Measurements from ENCODE around the gene RCBTB2.

The RCBTB2 gene

DNA sequence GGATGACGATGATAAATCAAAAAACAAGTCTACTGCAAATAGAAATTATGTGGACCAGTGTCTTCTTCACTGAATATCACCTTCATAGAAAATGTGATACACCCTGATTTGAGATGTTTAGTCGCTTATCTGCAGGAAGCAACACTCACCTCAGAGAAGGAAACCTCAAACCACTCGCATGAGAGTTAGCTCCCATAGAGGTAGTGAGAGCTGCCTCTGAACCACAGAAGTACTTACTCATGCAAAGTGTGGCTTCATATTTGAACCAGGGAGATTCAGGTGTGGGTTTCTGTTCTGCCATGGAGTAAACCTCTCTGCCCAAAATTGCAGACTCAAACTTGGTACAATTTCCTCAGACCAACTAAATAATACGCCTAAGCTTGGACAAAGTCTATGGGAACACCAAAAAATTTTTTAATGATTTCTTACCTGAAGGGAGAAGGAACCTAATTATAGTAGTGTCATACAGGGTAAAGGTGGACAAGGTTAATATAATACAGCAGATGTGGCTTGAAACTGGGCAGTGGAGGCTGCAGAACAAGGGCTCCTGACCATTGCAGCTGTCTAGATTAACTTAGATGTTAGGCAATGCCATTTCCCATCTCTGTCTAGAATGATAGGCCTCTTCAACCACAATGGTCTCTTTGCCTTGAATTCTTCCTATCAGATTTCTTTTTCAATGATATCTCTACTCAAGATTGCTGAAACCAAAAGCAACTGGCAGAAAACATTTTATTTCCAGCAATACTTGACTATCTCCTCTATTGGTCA, 29.6 kb upstream of the RCBTB2 start:
- Histone ChIP-seq H3K36me3 (ENCODE audit: insufficient read depth, low read length) (no peaks in the 10 kb centered on the region), H3K4me3 (ENCODE audit: low read depth, low read length) (no peak overlapping the region), H3K27ac (ENCODE audit: low read depth, low read length) (no peak overlapping the region), H3K4me1 (ENCODE audit: control insufficient read depth, insufficient read depth, low read length, unreplicated experiment) (peaks cover 17% of the 10 kb centered on the region), H3K27me3 (ENCODE audit: insufficient read depth, low read length) (no peaks in the 10 kb centered on the region), H3K79me2 (ENCODE audit: control insufficient read depth, insufficient read depth, low read length, unreplicated experiment) (no peaks in the 10 kb centered on the region), H2AFZ (ENCODE audit: low read length, unreplicated experiment) (no peak overlapping the region)

DNA sequence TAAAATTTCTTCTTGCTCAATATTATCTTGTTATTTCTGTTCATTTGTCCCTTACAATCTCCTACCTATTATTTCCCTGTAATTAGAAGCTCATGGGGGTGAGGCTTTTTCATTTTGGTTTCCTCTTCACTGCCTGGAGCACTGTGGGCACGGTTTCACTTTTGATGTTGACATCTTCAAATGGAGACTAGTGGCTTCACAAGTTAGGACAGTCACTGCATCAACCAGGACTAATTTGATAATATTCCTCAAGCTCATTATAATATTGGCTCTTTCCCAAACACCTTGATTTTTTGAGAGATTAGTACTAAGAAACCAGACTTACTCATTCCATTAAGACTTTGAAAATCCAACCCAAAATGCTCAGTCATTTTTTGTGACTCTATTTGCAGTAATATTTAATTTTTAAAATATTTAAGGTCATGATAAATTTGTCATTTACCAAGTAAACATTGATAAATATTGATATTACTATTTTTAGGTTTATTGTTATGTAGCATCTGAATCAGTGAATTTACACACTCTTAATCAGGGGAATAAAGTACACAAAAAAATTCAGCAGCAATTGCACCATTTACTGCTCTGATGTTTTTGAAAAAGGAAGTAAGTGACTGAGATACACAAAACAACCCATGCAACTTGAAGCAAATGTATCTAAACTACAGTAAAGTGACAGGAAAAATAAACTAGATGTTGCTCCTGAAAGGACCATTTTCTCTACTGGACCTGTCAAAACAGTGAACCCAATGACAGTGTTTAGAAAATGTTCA, 28.8 kb upstream of the RCBTB2 start:
- Histone ChIP-seq H3K4me1 (ENCODE audit: control insufficient read depth, insufficient read depth, low read length, unreplicated experiment) (peaks cover 13% of the 10 kb centered on the region), H3K36me3 (ENCODE audit: insufficient read depth, low read length) (no peaks in the 10 kb centered on the region), H3K27ac (ENCODE audit: low read depth, low read length) (no peak overlapping the region), H3K4me3 (ENCODE audit: low read depth, low read length) (no peak overlapping the region), H3K79me2 (ENCODE audit: control insufficient read depth, insufficient read depth, low read length, unreplicated experiment) (no peaks in the 10 kb centered on the region), H3K27me3 (ENCODE audit: insufficient read depth, low read length) (no peaks in the 10 kb centered on the region), H2AFZ (ENCODE audit: low read length, unreplicated experiment) (no peak overlapping the region)

DNA sequence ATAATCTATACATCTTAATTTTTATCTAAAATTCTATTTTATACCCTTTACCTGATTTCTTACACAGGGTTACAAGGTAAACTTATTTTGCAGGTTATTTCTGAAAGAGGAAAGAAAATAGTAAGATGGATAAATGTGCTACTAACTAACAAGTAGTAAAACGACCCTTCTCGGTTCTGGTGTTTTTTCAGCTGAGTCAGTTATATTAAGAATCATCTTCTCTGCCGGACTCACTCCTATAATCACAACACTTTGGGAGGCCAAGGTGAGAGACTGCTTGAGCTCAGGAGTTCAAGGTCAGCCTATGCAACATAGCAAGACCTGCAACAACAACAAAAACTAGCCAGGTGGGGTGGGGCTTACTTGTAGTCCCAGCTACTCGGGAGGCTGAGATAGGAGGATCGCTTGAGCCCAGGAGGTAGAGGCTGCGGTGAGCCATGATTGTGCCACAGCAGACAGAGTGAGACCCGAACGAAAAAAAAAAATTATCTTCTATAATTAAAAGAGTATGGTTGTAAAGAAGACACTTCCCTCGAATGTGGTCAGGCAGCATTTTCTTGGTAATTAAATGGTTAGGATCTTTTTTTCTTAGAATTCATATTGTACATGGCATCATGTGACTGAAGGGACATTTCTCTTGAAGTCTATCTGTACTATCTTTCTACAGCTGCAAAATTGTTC, 27.9 kb upstream of the RCBTB2 start:
- Histone ChIP-seq H3K27ac (ENCODE audit: low read depth, low read length) (no peak overlapping the region), H3K36me3 (ENCODE audit: insufficient read depth, low read length) (no peaks in the 10 kb centered on the region), H3K27me3 (ENCODE audit: insufficient read depth, low read length) (no peaks in the 10 kb centered on the region), H3K79me2 (ENCODE audit: control insufficient read depth, insufficient read depth, low read length, unreplicated experiment) (no peaks in the 10 kb centered on the region), H3K4me3 (ENCODE audit: low read depth, low read length) (no peak overlapping the region), H2AFZ (ENCODE audit: low read length, unreplicated experiment) (no peak overlapping the region), H3K4me1 (ENCODE audit: control insufficient read depth, insufficient read depth, low read length, unreplicated experiment) (peaks cover 13% of the 10 kb centered on the region)

DNA sequence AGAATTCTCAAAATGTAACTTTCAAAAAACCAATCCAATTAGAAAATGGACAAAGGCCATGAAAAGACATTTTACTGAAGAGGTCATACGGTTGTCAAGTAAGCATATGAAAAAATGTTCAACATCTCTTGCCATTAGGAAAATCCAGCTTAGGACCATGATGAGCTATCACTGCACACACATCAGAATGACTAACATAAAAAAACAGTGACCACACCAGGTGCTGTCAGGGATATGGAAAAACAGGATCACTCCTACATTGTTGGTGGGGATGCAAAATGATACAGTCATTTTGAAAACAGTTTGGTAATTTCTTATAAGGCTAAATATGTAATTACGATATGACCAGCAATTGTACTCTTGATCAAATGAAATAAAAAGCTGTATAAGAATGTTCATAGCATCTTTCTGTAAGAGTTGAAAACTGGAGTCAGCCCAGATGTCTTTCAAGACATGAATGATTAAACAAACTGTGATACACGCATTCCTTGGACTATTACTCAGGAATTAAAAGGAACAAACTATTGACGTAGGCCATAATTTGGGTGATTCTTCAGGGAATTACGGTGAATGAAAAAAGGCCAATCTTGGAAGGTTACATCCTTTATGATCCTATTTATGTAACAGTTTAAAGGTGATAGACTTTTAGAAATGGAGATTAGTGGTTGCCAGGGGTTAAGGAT, 26.9 kb upstream of the RCBTB2 start:
- H3K79me2 ChIP-seq (ENCODE audit: control insufficient read depth, insufficient read depth, low read length, unreplicated experiment), result no peaks in the 10 kb centered on the region
- peaks cover 13% of the 10 kb centered on the region for H3K4me1 ChIP-seq (ENCODE audit: control insufficient read depth, insufficient read depth, low read length, unreplicated experiment)
- H3K4me3 ChIP-seq (ENCODE audit: low read depth, low read length), result no peak overlapping the region
- no peak overlapping the region for H2AFZ ChIP-seq (ENCODE audit: low read length, unreplicated experiment)
- no peaks in the 10 kb centered on the region for H3K36me3 ChIP-seq (ENCODE audit: insufficient read depth, low read length)
- H3K27ac ChIP-seq (ENCODE audit: low read depth, low read length), result peak overlapping the region; percentile 82
- H3K27me3 ChIP-seq (ENCODE audit: insufficient read depth, low read length), result no peaks in the 10 kb centered on the region

DNA sequence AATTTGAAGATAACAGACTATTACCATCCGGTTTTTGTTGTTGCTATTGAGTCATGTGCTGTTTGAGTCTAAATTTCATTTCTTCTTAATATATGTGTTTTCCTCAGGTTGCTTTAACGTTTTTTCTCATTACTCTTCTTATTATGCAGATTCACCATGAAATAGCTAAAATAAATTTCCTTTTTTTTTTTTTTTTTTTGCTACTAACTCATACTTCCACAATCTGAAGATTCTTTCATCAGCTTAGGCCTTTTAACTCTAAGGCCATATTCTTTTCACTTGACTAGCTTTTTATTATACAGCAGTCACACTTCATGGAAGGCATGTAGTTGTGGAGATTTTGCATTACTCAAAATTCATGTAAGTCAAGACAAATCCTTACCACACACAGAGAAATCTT, 23.9 kb upstream of the RCBTB2 start:
- Histone ChIP-seq H3K27me3 (ENCODE audit: insufficient read depth, low read length) (no peaks in the 10 kb centered on the region), H3K36me3 (ENCODE audit: insufficient read depth, low read length) (no peaks in the 10 kb centered on the region), H3K79me2 (ENCODE audit: control insufficient read depth, insufficient read depth, low read length, unreplicated experiment) (no peaks in the 10 kb centered on the region), H3K27ac (ENCODE audit: low read depth, low read length) (no peak overlapping the region), H3K4me3 (ENCODE audit: low read depth, low read length) (no peak overlapping the region), H2AFZ (ENCODE audit: low read length, unreplicated experiment) (no peak overlapping the region), H3K4me1 (ENCODE audit: control insufficient read depth, insufficient read depth, low read length, unreplicated experiment) (peaks cover 7% of the 10 kb centered on the region)

DNA sequence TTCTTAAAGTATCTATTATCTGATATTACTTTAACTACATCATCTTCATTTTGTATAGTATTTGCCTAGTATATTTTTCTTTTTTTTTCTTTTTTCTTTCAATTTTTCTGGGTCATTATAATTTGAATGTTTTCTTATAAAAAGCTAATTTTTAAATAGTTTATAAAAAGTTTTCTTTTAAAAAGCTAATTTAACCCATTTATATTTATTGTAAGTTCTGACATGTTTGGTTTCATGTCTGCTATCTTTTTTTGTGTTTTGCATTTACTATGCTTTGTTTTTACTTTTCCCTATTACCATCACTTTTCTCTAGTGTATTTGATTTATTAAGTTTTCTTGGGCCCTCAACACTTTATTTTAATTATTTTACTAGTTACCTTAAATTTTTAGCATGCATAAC, 22.6 kb upstream of the RCBTB2 start:
- no peaks in the 10 kb centered on the region for H3K79me2 ChIP-seq (ENCODE audit: control insufficient read depth, insufficient read depth, low read length, unreplicated experiment)
- no peaks in the 10 kb centered on the region for H3K27me3 ChIP-seq (ENCODE audit: insufficient read depth, low read length)
- H3K4me3 ChIP-seq (ENCODE audit: low read depth, low read length), result no peak overlapping the region
- no peak overlapping the region for H2AFZ ChIP-seq (ENCODE audit: low read length, unreplicated experiment)
- H3K36me3 ChIP-seq (ENCODE audit: insufficient read depth, low read length), result no peaks in the 10 kb centered on the region
- H3K27ac ChIP-seq (ENCODE audit: low read depth, low read length), result no peak overlapping the region
- H3K4me1 ChIP-seq (ENCODE audit: control insufficient read depth, insufficient read depth, low read length, unreplicated experiment), result peaks cover 7% of the 10 kb centered on the region

DNA sequence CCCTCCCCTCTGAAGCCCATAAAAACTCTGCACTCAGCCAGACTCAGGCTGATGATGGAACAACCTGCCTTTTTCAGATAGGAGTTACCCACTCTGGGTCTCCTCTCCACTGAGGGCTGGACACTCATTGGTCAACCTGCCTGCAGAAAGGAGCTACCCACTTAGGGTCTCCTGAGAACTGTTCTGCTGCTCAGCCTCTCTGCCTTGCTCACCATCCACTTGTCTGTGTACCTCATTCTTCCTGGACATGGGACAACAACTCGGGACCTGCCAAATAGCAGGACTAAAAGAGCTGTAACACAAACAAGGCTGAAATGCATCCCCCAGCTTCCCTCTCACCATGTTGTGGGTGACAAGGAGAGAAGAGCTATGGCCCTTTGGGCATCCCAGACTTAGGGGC, 18.4 kb upstream of the RCBTB2 start:
- no peaks in the 10 kb centered on the region for H3K36me3 ChIP-seq (ENCODE audit: insufficient read depth, low read length)
- H3K27ac ChIP-seq (ENCODE audit: low read depth, low read length), result no peak overlapping the region
- H3K27me3 ChIP-seq (ENCODE audit: insufficient read depth, low read length), result no peaks in the 10 kb centered on the region
- H3K4me3 ChIP-seq (ENCODE audit: low read depth, low read length), result no peak overlapping the region
- no peaks in the 10 kb centered on the region for H3K4me1 ChIP-seq (ENCODE audit: control insufficient read depth, insufficient read depth, low read length, unreplicated experiment)
- no peaks in the 10 kb centered on the region for H3K79me2 ChIP-seq (ENCODE audit: control insufficient read depth, insufficient read depth, low read length, unreplicated experiment)
- H2AFZ ChIP-seq (ENCODE audit: low read length, unreplicated experiment), result no peak overlapping the region

DNA sequence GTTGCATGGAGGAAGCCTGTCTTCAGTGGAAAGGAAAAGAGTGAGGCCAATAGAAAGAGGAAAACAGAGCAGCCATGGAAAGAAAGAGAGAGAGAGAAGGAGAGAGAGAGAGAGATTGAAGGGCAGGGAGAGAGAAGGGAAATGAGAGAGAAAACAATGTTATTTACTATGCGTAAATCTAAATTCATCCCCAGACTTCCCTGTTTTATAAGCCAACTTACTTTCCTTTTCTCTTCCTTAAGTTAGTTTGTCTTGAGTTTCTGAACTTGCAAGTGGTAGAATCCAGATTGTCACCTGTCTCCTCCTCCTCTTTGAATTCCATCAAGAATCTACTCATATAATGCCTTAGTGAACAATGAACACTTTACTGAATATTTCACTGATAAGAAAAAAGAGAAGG, 16.8 kb upstream of the RCBTB2 start:
- Histone ChIP-seq H3K27ac (ENCODE audit: low read depth, low read length) (no peak overlapping the region), H3K36me3 (ENCODE audit: insufficient read depth, low read length) (no peaks in the 10 kb centered on the region), H2AFZ (ENCODE audit: low read length, unreplicated experiment) (no peak overlapping the region), H3K27me3 (ENCODE audit: insufficient read depth, low read length) (no peaks in the 10 kb centered on the region), H3K79me2 (ENCODE audit: control insufficient read depth, insufficient read depth, low read length, unreplicated experiment) (no peaks in the 10 kb centered on the region), H3K4me3 (ENCODE audit: low read depth, low read length) (no peak overlapping the region), H3K4me1 (ENCODE audit: control insufficient read depth, insufficient read depth, low read length, unreplicated experiment) (no peaks in the 10 kb centered on the region)

DNA sequence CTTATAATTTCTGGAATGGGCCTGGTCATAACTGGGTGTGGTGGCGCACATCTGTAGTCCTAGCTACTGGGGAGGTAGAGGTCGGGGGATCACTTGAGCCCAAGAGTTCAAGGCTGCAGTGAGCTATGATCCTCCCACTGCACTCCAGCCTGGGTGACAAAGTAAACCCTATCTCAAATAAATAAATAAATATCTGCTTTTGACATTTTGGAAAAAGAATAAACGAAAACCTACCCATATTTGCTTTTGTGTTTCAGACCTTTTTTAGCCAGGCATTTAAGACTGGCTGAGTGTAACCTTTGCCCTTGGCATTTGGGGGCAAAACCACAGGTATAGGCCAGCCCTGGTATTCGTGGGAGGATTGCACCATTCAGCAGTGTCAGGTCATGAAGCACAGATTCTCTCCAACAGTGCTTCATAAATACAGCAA, 14.8 kb upstream of the RCBTB2 start:
- H3K4me1 ChIP-seq (ENCODE audit: control insufficient read depth, insufficient read depth, low read length, unreplicated experiment), result no peaks in the 10 kb centered on the region

DNA sequence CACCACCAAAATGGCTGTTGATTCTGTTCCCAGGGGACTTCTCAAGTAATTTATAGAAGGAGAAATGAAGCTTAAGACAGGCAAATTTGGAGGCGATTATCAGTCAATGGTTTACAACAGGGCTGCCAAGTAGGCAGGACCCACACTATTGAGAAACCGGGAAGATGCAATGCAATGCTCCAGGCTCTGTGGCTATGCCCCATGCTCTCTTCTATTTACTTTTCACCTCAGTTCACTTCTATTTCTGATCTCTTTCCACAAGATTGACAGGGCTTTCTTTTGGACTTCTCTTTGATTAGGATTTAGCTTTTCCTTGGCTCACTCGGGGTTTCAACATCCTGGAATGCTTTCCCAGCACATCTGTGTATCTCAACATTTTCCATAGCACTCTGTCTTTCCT, 12.7 kb upstream of the RCBTB2 start:
- Histone ChIP-seq H3K4me1 (ENCODE audit: control insufficient read depth, insufficient read depth, low read length, unreplicated experiment) (no peaks in the 10 kb centered on the region), H3K27me3 (ENCODE audit: insufficient read depth, low read length) (no peaks in the 10 kb centered on the region), H3K27ac (ENCODE audit: low read depth, low read length) (no peak overlapping the region), H2AFZ (ENCODE audit: low read length, unreplicated experiment) (no peak overlapping the region), H3K36me3 (ENCODE audit: insufficient read depth, low read length) (no peaks in the 10 kb centered on the region), H3K4me3 (ENCODE audit: low read depth, low read length) (no peak overlapping the region), H3K79me2 (ENCODE audit: control insufficient read depth, insufficient read depth, low read length, unreplicated experiment) (no peaks in the 10 kb centered on the region)

More for the DNA sequence above, 14.8 kb upstream of the RCBTB2 start:
- Histone ChIP-seq H3K79me2 (ENCODE audit: control insufficient read depth, insufficient read depth, low read length, unreplicated experiment) (no peaks in the 10 kb centered on the region), H3K4me3 (ENCODE audit: low read depth, low read length) (no peak overlapping the region), H3K36me3 (ENCODE audit: insufficient read depth, low read length) (no peaks in the 10 kb centered on the region), H3K27ac (ENCODE audit: low read depth, low read length) (no peak overlapping the region), H3K27me3 (ENCODE audit: insufficient read depth, low read length) (no peaks in the 10 kb centered on the region), H2AFZ (ENCODE audit: low read length, unreplicated experiment) (no peak overlapping the region)

Data from ACC112 (cell line).